ENCODE measurements around the gene NEK7.

GRCh38 chr1:198281911-198282310, 125.1 kb downstream of the NEK7 start:
- TF ChIP-seq CTCF (conservative IDR thresholded peaks at IDR 0.05; ENCODE audit: low read length) (no peak), EZH2phosphoT487 (IDR thresholded peaks at IDR 0.05; ENCODE audit: borderline replicate concordance, low read depth, low read length) (no peak)

Data from OCI-LY7 (cell line).